GM11168 (cell line): ENCODE measurements around the gene LOXL3.

ENCODE experiments used
- in situ Hi-C: fragments of 300-500 bp; cut with MboI; formaldehyde crosslinking; loops from one replicate; pipeline ENCODE4 v1.12.0; 2022; ENCODE audit warnings: low sequenced_read_pairs; ENCODE audit not compliant: unreplicated experiment

LOXL3 gene

GRCh38 chr2:74497777-74498499 lies 55.8 kb downstream of the LOXL3 start:
- in situ Hi-C loops = no loop called here

DNA sequence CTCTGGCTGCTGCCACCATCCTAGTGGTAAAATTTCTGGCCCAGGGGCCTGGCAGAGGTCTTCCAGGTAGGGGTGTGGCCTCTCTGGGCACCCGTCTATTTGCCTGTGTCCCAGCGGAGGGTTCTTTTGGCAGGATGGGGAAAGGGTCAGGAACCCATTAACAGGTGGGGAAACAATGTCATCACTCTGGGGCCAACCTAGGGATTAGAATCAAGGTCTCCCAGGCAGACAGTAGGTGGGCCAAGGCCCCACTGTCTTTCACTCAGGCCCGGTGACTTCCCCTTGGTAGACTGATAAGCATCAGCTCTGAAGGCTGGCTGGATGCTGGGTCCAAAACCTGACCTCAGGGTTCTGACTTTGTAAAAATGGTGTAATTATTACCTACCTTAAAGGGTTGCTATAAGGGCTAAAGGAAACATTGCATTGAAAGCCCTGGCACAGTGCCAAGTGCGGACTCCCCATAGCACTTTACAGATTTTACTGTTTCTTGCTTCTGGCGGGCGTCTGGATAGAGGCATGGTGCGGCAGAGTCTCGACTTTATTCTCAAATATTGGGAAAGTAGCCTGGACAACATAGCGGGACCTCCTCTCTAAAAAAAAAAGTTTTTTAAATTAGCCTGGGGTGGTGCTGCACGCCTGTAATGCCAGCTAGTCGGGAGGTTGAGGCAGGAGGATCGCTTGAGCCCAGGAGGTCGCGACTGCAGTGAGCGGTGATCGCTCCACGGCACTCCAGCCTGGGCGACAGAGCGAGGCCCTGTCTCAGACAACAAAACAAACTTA lies 56.6 kb downstream of the LOXL3 start:
- in situ Hi-C loops = no loop called here

DNA sequence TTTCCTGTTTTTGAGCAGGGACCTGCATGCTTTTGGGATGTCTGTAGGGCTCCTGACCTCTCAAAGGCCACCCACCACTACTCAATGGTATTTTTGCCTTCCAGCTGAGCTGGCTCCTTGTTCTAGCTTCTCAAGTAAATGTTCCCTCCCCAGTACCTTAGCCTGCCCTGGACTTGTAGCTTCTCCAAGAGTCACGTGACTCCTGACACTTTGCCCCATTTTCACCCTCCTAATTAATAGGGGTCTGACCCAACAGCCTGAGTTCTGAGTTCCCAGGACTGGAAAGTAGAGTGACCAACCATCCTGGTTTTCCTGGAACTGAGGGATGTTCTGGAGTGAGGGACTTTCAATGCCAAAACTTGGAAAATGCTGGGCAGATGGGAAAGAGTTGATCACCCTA lies 58.3 kb downstream of the LOXL3 start:
- in situ Hi-C loops = no loop called here

DNA sequence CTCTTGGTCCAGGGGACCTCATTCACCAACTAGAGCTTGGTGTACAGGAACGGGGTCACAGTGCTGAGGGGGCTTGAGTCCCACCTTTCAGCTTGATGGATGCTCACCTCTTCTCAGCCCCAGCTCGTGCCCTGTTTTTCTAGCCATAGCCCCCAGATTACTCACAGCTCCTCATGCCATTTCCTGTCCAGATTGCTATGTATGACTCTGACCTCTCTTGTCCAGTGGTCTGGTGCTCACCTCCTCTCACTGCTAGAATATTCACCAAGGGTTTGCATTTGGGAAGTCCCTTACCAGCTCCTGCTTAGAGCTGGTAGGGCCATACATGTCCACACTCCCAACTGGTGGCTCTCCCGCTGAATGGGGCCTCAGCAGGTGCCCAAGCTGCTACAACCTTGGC lies 60.2 kb downstream of the LOXL3 start:
- in situ Hi-C loops = no loop called here

- in situ Hi-C loops = no loop called here
Observed at GRCh38 chr2:74491648-74492544, 61.8 kb downstream of the LOXL3 start.

DNA sequence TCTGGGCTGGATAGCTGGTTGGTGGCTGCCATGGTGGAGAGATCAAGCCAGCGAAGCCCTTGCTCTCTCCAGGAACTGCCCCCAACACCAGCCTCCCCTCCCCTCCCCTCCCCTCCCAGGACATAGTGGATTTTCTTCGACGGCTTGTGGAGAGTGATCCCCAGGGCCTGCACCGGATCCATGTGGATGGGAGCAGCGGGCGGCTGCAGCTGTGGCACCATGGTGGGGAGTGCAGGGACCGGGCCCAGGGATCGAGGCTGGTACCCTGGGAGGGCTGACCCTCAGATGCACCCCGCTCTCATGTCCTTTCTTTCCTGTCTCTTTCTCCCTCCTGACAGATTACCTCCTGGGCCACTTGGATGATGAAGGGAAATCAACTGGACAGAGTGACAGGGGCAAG lies 63.8 kb downstream of the LOXL3 start:
- in situ Hi-C loops = no loop called here

- in situ Hi-C loops = no loop called here
Observed at GRCh38 chr2:74488643-74489481, 64.9 kb downstream of the LOXL3 start.

GRCh38 chr2:74486141-74486540 lies 67.6 kb downstream of the LOXL3 start:
- in situ Hi-C loops = no loop called here

DNA sequence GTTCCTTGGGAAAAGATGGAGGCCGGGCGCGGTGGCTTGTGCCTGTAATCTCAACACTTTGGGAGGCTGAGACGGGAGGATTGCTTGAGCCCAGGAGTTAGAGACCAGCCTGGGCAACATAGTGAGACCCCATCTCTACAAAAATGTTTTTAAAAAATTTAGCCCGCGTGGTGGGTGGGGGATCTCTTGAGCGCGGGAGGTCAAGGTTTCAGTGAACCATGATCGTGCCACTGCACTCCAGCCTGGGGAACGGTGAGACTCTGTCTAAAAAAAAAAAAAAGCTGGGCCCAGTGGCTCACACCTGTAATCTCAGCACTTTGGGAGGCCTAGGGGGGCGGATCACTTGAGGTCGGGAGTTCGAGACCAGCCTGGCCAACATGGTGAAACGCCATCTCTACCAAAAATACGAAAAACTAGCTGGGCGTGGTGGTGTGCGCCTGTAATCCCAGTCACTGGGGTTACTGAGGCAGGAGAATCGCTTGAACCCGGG lies 70.0 kb downstream of the LOXL3 start:
- in situ Hi-C loops = loop anchor here (5.0 kb wide), 1 partner anchor 94 kb away; no protein-coding TSS in a partner anchor

DNA sequence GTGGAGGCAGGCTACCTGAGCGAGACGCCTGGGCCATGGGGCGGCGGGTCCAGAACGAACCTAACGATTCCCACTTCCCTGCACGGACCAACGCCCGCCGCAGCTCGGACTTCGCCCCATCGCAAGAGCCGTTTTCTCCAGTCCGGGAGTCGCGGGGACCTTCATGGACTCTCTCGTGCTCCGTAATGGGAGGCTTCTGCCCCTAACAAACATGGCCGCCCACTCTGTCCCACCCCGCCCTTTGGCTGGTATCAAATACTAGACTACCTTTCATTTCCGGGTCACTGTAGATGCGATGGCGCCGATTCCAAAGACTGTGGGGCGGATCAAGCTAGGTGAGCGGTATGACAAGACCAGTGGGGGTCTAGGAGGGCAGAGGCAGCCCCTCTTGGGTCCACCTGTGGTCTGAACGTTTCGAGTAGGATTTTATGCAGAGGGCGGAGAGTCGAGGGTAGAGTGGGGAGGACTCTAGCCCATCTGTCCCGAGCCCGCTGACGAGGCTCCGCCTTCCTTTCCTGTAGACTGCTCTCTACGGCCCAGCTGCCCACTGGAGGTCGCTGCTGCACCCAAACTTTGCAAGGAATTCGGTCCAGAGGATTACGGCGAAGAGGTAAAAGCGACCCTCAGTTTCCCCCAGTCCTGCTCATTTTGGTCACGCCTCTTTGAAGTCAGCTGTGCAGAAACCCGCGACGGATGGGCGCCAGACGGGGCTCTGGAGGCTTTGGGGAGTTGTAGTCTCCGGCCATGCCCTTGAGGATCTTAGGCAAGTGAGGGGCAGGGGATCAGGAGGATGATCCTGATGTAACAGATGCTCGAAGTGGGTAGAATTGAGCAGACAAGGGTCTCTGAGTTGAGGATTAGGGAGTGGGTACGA lies 70.7 kb downstream of the LOXL3 start, which contains the start of the genes CCDC142 and TTC31:
TSS of gene CCDC142 (minus strand) at position 198 of the 874 bp plus-strand sequence. CDS start at position 37, 161 bp downstream.
TSS of gene TTC31 (plus strand) at position 281 of the 874 bp plus-strand sequence. CDS start at position 296, 15 bp downstream.
- in situ Hi-C loops = loop anchor here (5.0 kb wide), 1 partner anchor 94 kb away; no protein-coding TSS in a partner anchor
